ENCODE data around the gene RAP1GDS1. TPM values are rescaled to one million over a fixed set of nuclear protein-coding genes. Genes with fewer than 3 reads are reported as not detected.

RAP1GDS1 gene
- polyA plus RNA-seq, 3 donors: 23.6 to 37.9 (median 37.8) TPM

DNA sequence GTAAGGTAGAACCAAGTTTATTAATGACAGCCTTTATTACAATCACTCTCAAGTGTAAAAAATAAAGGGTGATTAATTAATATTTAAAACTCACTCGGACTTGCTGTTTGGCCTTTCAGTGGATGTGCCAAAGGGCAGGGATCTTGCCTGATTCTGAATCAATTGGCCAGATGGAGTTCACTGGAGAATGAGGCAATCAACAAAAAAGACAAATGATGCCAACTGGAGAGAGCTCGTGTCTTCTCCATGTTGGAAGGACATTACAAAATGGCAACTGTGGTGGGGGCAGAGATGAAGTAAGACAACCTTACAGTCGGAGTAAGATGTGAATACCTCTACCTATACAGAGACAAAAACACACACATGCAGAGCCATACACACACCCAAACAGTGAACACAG is 209.2 kb downstream of the RAP1GDS1 start:
- Histone ChIP-seq H3K79me2 (ENCODE audit: insufficient read depth, low read length) (no peaks in the 10 kb centered on the region), H3K9ac (ENCODE audit: insufficient read depth, low read length, poor library complexity, severe bottlenecking) (no peak overlapping the region), H3K27me3 (ENCODE audit: control insufficient read depth in 2 of 2, insufficient read depth in 2 of 2, low read length in 2 of 2) (no peaks in the 10 kb centered on the region), H4K20me1 (ENCODE audit: insufficient read depth, low read length) (no peaks in the 10 kb centered on the region), H3K4me3 (replicated peaks in 1 of 3; ENCODE audit: low read depth in 2 of 3, low read length in 3 of 3) (no peak overlapping the region), H3K27ac (ENCODE audit: low read depth in 1 of 2, low read length in 2 of 2) (no peak overlapping the region), H3K9me3 (replicated peaks in 1 of 2; ENCODE audit: control insufficient read depth in 1 of 2, insufficient read depth in 1 of 2, low read length in 2 of 2) (peaks cover 0 to 12% of the 10 kb centered on the region in 2 donors), H3K36me3 (replicated peaks in 1 of 2; ENCODE audit: control insufficient read depth in 1 of 2, insufficient read depth in 2 of 2, low read length in 2 of 2) (no peaks in the 10 kb centered on the region), H3K4me2 (replicated peaks; ENCODE audit: extremely low read depth, low read length, poor library complexity, severe bottlenecking) (no peak overlapping the region), H2AFZ (ENCODE audit: insufficient read depth, low read depth, low read length, poor library complexity, severe bottlenecking) (no peak overlapping the region), H3K4me1 (ENCODE audit: control insufficient read depth in 1 of 2, insufficient read depth in 2 of 2, low read length in 2 of 2) (peaks cover 8 to 11% of the 10 kb centered on the region in 2 donors)
- peaks cover 0 to 7% (median 0%) of the 10 kb centered on the region in 3 donors for H3K27me3 Mint-ChIP-seq (ENCODE audit: low read depth in 3 of 3)
- TF ChIP-seq, protein P1, sequence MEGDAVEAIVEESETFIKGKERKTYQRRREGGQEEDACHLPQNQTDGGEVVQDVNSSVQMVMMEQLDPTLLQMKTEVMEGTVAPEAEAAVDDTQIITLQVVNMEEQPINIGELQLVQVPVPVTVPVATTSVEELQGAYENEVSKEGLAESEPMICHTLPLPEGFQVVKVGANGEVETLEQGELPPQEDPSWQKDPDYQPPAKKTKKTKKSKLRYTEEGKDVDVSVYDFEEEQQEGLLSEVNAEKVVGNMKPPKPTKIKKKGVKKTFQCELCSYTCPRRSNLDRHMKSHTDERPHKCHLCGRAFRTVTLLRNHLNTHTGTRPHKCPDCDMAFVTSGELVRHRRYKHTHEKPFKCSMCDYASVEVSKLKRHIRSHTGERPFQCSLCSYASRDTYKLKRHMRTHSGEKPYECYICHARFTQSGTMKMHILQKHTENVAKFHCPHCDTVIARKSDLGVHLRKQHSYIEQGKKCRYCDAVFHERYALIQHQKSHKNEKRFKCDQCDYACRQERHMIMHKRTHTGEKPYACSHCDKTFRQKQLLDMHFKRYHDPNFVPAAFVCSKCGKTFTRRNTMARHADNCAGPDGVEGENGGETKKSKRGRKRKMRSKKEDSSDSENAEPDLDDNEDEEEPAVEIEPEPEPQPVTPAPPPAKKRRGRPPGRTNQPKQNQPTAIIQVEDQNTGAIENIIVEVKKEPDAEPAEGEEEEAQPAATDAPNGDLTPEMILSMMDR (IDR thresholded peaks at IDR 0.05): no peak
- no peak overlapping the region for H3K4me3 Mint-ChIP-seq
- H3K36me3 Mint-ChIP-seq: peaks cover 0 to 3% of the 10 kb centered on the region in 2 donors
- intact Hi-C loops (cut with micrococcal nuclease): no loop called here
- H3K27ac Mint-ChIP-seq: no peak overlapping the region
- no peak for DNase-seq
- H3K4me1 Mint-ChIP-seq: peaks cover 18% of the 10 kb centered on the region
- H3K9me3 Mint-ChIP-seq: peaks cover 8 to 14% (median 11%) of the 10 kb centered on the region in 7 donors
- 100% methylated on average over 1 of the region's 3 CpGs for WGBS (ENCODE audit: insufficient coverage)

DNA sequence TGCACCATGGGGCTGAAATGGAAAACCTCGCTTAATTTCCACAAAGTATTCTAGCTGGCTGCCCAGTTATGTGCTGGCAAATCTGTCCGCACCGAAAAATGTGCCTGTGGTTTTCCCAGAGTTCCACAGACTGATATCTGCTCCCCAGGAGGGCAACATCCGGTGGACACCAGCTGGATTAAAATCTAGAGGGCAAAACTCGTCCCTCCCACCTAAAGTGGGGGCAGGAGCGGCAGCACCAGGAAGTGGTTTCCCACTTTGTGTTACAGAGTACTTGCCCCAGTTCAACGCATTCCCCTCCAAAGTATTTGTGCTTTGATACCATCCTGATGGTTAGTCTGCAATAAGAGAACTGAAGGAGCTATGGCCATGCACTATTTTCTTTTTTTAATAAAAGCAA is 209.6 kb downstream of the RAP1GDS1 start:
- peaks cover 0 to 3% of the 10 kb centered on the region in 2 donors for H3K36me3 Mint-ChIP-seq
- Histone ChIP-seq H3K79me2 (ENCODE audit: insufficient read depth, low read length) (no peaks in the 10 kb centered on the region), H3K4me2 (replicated peaks; ENCODE audit: extremely low read depth, low read length, poor library complexity, severe bottlenecking) (no peak overlapping the region), H3K9ac (ENCODE audit: insufficient read depth, low read length, poor library complexity, severe bottlenecking) (no peak overlapping the region), H3K4me1 (ENCODE audit: control insufficient read depth in 1 of 2, insufficient read depth in 2 of 2, low read length in 2 of 2) (peaks cover 8 to 11% of the 10 kb centered on the region in 2 donors), H3K27ac (ENCODE audit: low read depth in 1 of 2, low read length in 2 of 2) (no peak overlapping the region), H3K4me3 (replicated peaks in 1 of 3; ENCODE audit: low read depth in 2 of 3, low read length in 3 of 3) (no peak overlapping the region), H3K9me3 (replicated peaks in 1 of 2; ENCODE audit: control insufficient read depth in 1 of 2, insufficient read depth in 1 of 2, low read length in 2 of 2) (peaks cover 0 to 12% of the 10 kb centered on the region in 2 donors), H3K27me3 (ENCODE audit: control insufficient read depth in 2 of 2, insufficient read depth in 2 of 2, low read length in 2 of 2) (no peaks in the 10 kb centered on the region), H4K20me1 (ENCODE audit: insufficient read depth, low read length) (no peaks in the 10 kb centered on the region), H3K36me3 (replicated peaks in 1 of 2; ENCODE audit: control insufficient read depth in 1 of 2, insufficient read depth in 2 of 2, low read length in 2 of 2) (no peaks in the 10 kb centered on the region), H2AFZ (ENCODE audit: insufficient read depth, low read depth, low read length, poor library complexity, severe bottlenecking) (no peak overlapping the region)
- DNase-seq: no peak
- intact Hi-C loops (cut with micrococcal nuclease): no loop called here
- H3K27me3 Mint-ChIP-seq (ENCODE audit: low read depth in 3 of 3): peaks cover 0 to 7% (median 0%) of the 10 kb centered on the region in 3 donors
- WGBS (ENCODE audit: insufficient coverage): 64% methylated on average over 6 of the region's 7 CpGs
- H3K4me1 Mint-ChIP-seq: peaks cover 18% of the 10 kb centered on the region
- TF ChIP-seq, protein P1 (IDR thresholded peaks at IDR 0.05): no peak
- peaks cover 8 to 14% (median 12%) of the 10 kb centered on the region in 7 donors for H3K9me3 Mint-ChIP-seq
- no peak overlapping the region for H3K27ac Mint-ChIP-seq
- no peak overlapping the region for H3K4me3 Mint-ChIP-seq

Data from CD14-positive monocyte (primary cell).